IMR-90 (cell line): Measurements from ENCODE around the gene RAB3IL1. TPM values are rescaled to one million over a fixed set of nuclear protein-coding genes. Genes with fewer than 3 reads are reported as not detected.

Source experiments
- ATAC-seq: fragments of 200-7000 bp; cut with Tn5 transposase; 2 replicates; pipeline ENCODE4 v1.9.1; 2020; ENCODE audit warnings: low read depth, mild to moderate bottlenecking, moderate library complexity
- BruUV-seq: library from RNA; stranded (reverse); fragments of 400-500 nt; replicated peaks from 2 replicates; lab custom pipeline; 2021; lab: Mats Ljungman, UMichigan
- CTCF ChIA-PET: fragments of 300-600 bp; formaldehyde crosslinking; extraction: SDS; loops from one replicate; lab custom pipeline; 2021; ENCODE audit warnings: antibody characterized with exemption; lab: Yijun Ruan, JAX
- POLR2A ChIA-PET: fragments of 300-600 bp; sonication (Branson Sonifier 250); formaldehyde crosslinking; loops from one replicate; lab custom pipeline; 2022; ENCODE audit warnings: antibody characterized with exemption; ENCODE audit not compliant: unreplicated experiment; lab: Charles Lee
- DNase-seq: peaks from one replicate; pipeline ENCODE4 v3.0.0; 2013
- H2AFZ ChIP-seq: replicated peaks from 2 replicates; pipeline ENCODE3; 2013; ENCODE audit warnings: low read length, mild to moderate bottlenecking; ENCODE audit not compliant: poor library complexity
- H2AK5ac ChIP-seq: 2 replicates; pipeline ENCODE4 v1.6.1; 2013; ENCODE audit warnings: low read depth, low read length, inconsistent platforms
- H2AK9ac ChIP-seq: replicated peaks from 2 replicates; pipeline ENCODE3; 2013; ENCODE audit warnings: mild to moderate bottlenecking, low read depth, low read length, moderate library complexity; ENCODE audit not compliant: poor library complexity
- H2BK120ac ChIP-seq: 2 replicates; pipeline ENCODE4 v1.6.1; 2013; ENCODE audit warnings: low read depth, low read length, inconsistent platforms
- H2BK15ac ChIP-seq: 3 replicates; pipeline ENCODE4 v1.6.1; 2013; ENCODE audit warnings: low read depth, low read length, inconsistent platforms
- H2BK20ac ChIP-seq: 2 replicates; pipeline ENCODE4 v1.6.1; 2013; ENCODE audit warnings: low read depth, mild to moderate bottlenecking, inconsistent platforms, low read length, moderate library complexity
- H2BK5ac ChIP-seq: 2 replicates; pipeline ENCODE4 v1.6.1; 2013; ENCODE audit warnings: mild to moderate bottlenecking, low read depth, low read length, inconsistent platforms; ENCODE audit not compliant: poor library complexity, severe bottlenecking
- H3K14ac ChIP-seq: replicated peaks from 2 replicates; pipeline ENCODE4 v1.6.1; 2013; ENCODE audit warnings: low read depth, low read length, inconsistent platforms
- H3K18ac ChIP-seq: 2 replicates; pipeline ENCODE4 v1.6.1; 2013; ENCODE audit warnings: low read depth, low read length, control low read depth
- H3K23ac ChIP-seq: 2 replicates; pipeline ENCODE4 v1.6.1; 2013; ENCODE audit warnings: low read depth, low read length, inconsistent platforms
- H3K27ac ChIP-seq: 2 replicates; pipeline ENCODE4 v1.5.1; 2013; ENCODE audit warnings: mild to moderate bottlenecking, control low read depth, low read length; ENCODE audit not compliant: insufficient read depth
- H3K27me3 ChIP-seq: 2 replicates; pipeline ENCODE4 v1.6.1; 2013; ENCODE audit warnings: low read length; ENCODE audit not compliant: control insufficient read depth, insufficient read depth
- H3K36me3 ChIP-seq: 2 replicates; pipeline ENCODE4 v1.6.1; 2013; ENCODE audit warnings: low read length, mixed read lengths; ENCODE audit not compliant: control insufficient read depth, insufficient read depth
- H3K4ac ChIP-seq: 2 replicates; pipeline ENCODE4 v1.6.1; 2013; ENCODE audit warnings: low read depth, low read length, inconsistent platforms
- H3K4me1 ChIP-seq: 2 replicates; pipeline ENCODE4 v1.6.1; 2013; ENCODE audit warnings: low read length, mixed read lengths; ENCODE audit not compliant: control insufficient read depth, insufficient read depth
- H3K4me2 ChIP-seq: 2 replicates; pipeline ENCODE4 v1.6.1; 2013; ENCODE audit warnings: low read depth, mild to moderate bottlenecking, control low read depth, low read length, moderate library complexity
- H3K4me3 ChIP-seq: 2 replicates; pipeline ENCODE4 v1.5.1; 2013; ENCODE audit warnings: low read depth, mild to moderate bottlenecking, control low read depth, low read length, moderate library complexity; ENCODE audit not compliant: insufficient read depth
- H3K56ac ChIP-seq: 2 replicates; pipeline ENCODE4 v1.6.1; 2013; ENCODE audit warnings: low read length, inconsistent platforms; ENCODE audit not compliant: insufficient read depth; ENCODE audit errors: extremely low read depth
- H3K79me1 ChIP-seq, 2 experiments: 2 replicates each; pipeline ENCODE4 v1.6.1; 2013; ENCODE audit warnings: low read length in 2 of 2, inconsistent platforms in 1 of 2, low read depth in 1 of 2
- H3K9ac ChIP-seq: 2 replicates; pipeline ENCODE4 v1.6.1; 2013; ENCODE audit warnings: low read depth, low read length, control low read depth
- H3K9me1 ChIP-seq: 2 replicates; pipeline ENCODE4 v1.6.1; 2013; ENCODE audit warnings: low read length, inconsistent platforms; ENCODE audit not compliant: insufficient read depth
- H3K9me3 ChIP-seq: 2 replicates; pipeline ENCODE4 v1.6.1; 2013; ENCODE audit warnings: low read length; ENCODE audit not compliant: control insufficient read depth, insufficient read depth
- H4K20me1 ChIP-seq: 2 replicates; pipeline ENCODE4 v1.6.1; 2013; ENCODE audit warnings: low read length, inconsistent platforms; ENCODE audit not compliant: insufficient read depth
- H4K5ac ChIP-seq: 2 replicates; pipeline ENCODE4 v1.6.1; 2013; ENCODE audit warnings: mild to moderate bottlenecking, low read depth, low read length, control low read depth
- H4K8ac ChIP-seq, 2 experiments: 2 replicates each; pipeline ENCODE4 v1.6.1; 2013; ENCODE audit warnings: low read depth in 2 of 2, low read length in 2 of 2, control low read depth in 1 of 2, inconsistent platforms in 1 of 2
- H4K91ac ChIP-seq: 2 replicates; pipeline ENCODE4 v1.6.1; 2013; ENCODE audit warnings: low read depth, low read length, inconsistent platforms; ENCODE audit not compliant: insufficient read depth
- BHLHE40 ChIP-seq: fragments of 150-350 bp; IDR thresholded peaks from 2 replicates; pipeline ENCODE4 v1.6.1; 2016; ENCODE audit warnings: mild to moderate bottlenecking, low read depth, low read length
- FOS ChIP-seq: fragments of 150-350 bp; IDR thresholded peaks from 2 replicates; pipeline ENCODE4 v1.6.1; 2016; ENCODE audit warnings: low read depth, low read length
- RCOR1 ChIP-seq: IDR thresholded peaks from 2 replicates; pipeline ENCODE4 v1.6.1; 2012; ENCODE audit warnings: mild to moderate bottlenecking, low read length, improper control_type of control experiment; ENCODE audit not compliant: insufficient replicate concordance
- USF2 ChIP-seq: fragments of 150-350 bp; IDR thresholded peaks from 2 replicates; pipeline ENCODE4 v1.6.1; 2017; ENCODE audit warnings: mild to moderate bottlenecking, antibody characterized with exemption, low read length, low read depth
- WGBS, 2 experiments: methylation state at CpG; one replicate each; pipeline versions ENCODE4 v1.1.5 to v1.1.7; 2013; ENCODE audit warnings: missing lambda C conversion rate in 2 of 2; ENCODE audit not compliant: insufficient read length in 1 of 2; ENCODE audit errors: extremely low coverage in 2 of 2; 5-methylcytosine and 5-hydroxymethylcytosine counted together
- dilution Hi-C: fragments of 300-500 bp; cut with HindIII; formaldehyde crosslinking; loops from one replicate; pipeline ENCODE4 v1.14.3; 2018; ENCODE audit warnings: low sequenced_read_pairs; ENCODE audit not compliant: unreplicated experiment
- in situ Hi-C: fragments of 300-500 bp; cut with MboI; formaldehyde crosslinking; loops from 3 replicates; pipeline ENCODE4 v1.14.3; 2019; ENCODE audit warnings: low sequenced_read_pairs, inconsistent platforms, mixed read lengths
- intact Hi-C: fragments of 100-400 bp; cut with micrococcal nuclease; formaldehyde crosslinking; loops from 2 replicates; pipeline ENCODE4 v1.10.0; 2022
- polyA plus RNA-seq, 3 experiments: library from polyadenylated mRNA; depleted of rRNA; stranded (reverse); fragments of >200 nt; gene quantifications; 2 replicates each; pipeline ENCODE4 v1.2.3, GENCODE V29; 2012; ENCODE audit warnings: low replicate concordance in 1 of 3
- total RNA-seq: library from RNA; depleted of rRNA; stranded (reverse); fragments of >200 nt; gene quantifications from 2 replicates; pipeline ENCODE4 v1.2.3, GENCODE V29; 2012

RAB3IL1 gene
- total and polyA plus RNA-seq, 2 of the 4 experiments (the other 2 are of a cell fraction), result 0.72 to 1.9 TPM

GRCh38 chr11:61880454-61880853, 36.9 kb downstream of the RAB3IL1 start:
- Histone ChIP-seq H2AFZ (no peak overlapping the region), H2BK120ac (no peak overlapping the region), H3K23ac (no peak overlapping the region), H3K36me3 (peaks cover 23% of the 10 kb centered on the region), H4K91ac (no peak overlapping the region), H3K4me3 (no peak overlapping the region), H3K27me3 (no peaks in the 10 kb centered on the region), H2BK15ac (no peak overlapping the region), H3K14ac (no peak overlapping the region), H3K56ac (no peak overlapping the region), H3K9ac (no peak overlapping the region), H4K20me1 (peaks cover 12% of the 10 kb centered on the region; the same call in 1 of the 2 replicates), H2BK5ac (no peak overlapping the region), H2AK9ac (no peak overlapping the region), H4K8ac (no peak overlapping the region), H2BK20ac (no peak overlapping the region), H4K5ac (no peak overlapping the region), H3K9me1 (peaks cover 18% of the 10 kb centered on the region), H3K4me2 (no peak overlapping the region), H2AK5ac (no peak overlapping the region), H3K27ac (no peak overlapping the region), H3K9me3 (no peaks in the 10 kb centered on the region), H3K4ac (no peak overlapping the region), H3K79me1 (peaks cover 10 to 46% of the 10 kb centered on the region in 2 experiments), H3K4me1 (peaks cover 1% of the 10 kb centered on the region), H3K18ac (no peak overlapping the region)
- intact Hi-C loops, result no loop called here
- in situ Hi-C loops, result no loop called here
- DNase-seq, result no peak
- no TSS peak for BruUV-seq
- no peak for ATAC-seq
- ChIA-PET POLR2A (no interaction called here), CTCF (no interaction called here)
- 88% methylated on average over 4 of the region's 6 CpGs; no CpG with 5 or more reads in 1 of the 2 experiments for WGBS, 2 experiments
- dilution Hi-C loops, result no loop called here
- TF ChIP-seq USF2, result no peak
- TF ChIP-seq BHLHE40, result no peak
- no peak for TF ChIP-seq RCOR1
- TF ChIP-seq FOS, result no peak
